ENCODE measurements around the gene SKIDA1.
A peak's percentile ranks its signal among the peaks of the same experiment; 100 is the strongest.

SKIDA1 gene

DNA sequence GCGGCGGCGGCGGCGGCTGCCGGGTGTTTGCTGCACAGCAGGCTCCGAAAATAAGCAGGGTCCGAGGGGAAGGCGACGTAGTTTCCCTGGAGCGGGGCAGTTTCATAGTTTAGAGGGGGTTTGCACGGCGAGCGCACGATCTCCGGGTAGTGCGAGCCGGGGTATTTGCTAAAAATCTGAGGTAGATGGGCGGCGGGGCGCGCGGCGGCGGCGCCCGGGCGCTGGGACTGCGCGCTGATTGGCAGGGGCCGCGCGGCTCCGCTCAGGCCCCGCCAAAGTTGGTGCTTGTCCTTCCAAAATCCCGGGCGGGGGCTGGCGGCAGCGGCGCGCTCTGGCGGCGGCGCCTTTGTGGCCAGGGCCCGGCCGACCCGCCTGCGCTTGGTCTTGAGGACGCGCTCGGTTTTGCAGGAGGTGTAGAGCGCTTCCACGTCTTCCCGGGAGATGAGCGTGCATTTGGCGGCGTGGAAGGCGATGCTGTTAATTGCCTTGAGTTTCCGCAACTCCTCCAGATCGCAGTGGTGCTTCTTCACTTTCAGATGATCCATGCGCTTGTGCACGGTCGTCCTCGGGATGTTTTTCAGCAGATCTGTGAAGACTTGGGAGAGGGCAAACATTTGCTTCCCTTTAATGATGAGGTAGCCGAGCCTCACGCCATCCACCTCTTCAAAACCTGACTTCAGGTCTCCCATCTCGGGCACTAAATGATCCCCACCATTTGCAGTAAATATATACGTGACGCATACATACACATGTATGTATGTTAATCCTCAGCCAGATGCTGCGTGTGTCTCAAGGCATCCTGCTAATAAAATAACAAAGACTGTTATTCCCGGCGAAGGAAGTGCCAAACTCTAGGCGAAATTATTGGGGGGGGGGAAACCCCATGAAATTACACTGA, 8.1 kb downstream of the SKIDA1 start:
- DNase-seq (ENCODE audit: insufficient read length, low spot score) (no peak), FAIRE-seq (peak; percentile 35)

DNA sequence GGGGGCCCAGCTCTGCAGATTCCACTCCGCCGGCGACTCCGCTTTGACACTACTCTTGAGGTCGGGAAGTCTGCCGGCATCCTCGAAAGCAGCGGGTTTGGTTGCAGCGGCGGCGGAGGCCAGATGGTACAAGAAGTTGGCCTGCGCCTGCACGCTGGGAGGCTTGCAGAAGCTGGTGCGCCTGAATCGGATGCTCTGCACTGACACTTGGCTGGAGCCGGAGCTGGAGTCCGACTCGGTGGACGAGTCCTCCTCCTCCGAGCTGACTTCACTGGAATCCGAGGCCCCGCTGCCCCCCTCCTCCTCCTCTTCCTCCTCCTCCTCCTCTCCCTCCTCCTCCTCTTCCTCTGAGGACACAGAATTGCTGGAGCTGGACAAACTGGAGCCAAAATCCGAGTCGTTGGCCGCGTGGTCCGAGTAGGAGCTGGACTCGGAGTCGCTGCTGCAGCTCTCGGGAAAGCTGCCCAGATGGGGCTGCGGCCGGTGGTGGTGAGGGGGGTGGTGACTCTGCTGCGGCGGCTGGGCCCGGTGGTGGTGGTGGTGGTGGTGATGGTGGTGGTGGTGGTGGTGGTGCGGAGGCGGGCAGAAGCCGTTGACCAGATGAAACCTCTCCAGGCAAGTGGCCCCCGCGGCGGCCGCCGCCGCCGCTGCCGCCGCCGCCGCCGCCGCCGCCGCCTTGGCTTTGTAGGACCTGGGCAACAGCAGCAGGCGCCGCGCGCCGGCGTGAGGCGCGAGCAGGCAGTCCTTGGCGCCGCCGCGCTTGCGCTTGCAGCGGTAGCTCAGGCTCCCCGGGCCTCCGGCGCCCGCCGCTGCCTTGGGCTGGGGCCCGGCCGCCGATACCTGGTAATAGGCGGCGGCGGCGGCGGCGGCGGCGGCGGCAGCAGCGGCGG, 9.0 kb downstream of the SKIDA1 start:
- DNase-seq (ENCODE audit: insufficient read length, low spot score) (no peak), FAIRE-seq (no peak)

DNA sequence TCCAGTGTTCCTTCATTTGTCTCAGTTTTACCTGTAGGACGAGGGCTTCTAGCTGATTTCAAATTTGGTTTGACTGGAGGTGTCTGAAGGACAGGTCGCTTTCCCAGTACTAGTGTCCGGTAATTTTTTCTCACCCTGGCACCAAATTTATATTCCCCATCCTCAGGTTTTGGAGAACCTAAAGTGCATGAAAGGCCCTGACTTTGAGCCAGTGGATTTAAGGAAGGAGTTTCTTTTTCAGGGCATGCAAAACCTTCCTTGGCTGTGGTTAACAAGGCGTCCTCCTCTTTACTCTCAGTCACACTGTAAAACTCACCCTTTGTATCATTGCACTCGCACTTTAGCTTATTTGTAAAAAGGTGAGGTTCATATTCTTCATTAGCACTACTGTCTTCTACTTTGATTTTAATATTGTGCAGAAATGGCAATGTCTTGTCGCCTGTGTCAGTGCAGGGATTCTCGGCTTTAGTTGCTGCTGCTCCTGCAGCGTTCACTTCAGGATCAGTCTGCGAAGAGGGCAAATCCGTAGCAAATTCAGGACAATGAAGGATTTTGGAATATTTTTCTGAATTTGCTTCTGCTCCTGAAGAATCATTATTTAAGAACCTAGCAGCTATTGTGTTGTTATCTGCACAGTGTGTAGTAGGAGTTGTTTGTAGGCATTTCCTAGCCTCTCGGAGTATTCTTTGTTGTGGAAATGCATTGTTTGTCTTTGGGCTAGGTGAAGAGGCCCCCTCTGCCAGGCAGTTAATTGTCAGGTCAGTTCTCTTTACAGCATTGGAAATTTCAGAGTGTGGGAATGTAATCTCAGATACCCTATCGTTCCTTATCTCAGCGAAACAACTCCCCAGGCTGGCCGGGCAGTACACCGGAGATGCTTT, 9.9 kb downstream of the SKIDA1 start:
- FAIRE-seq (no peak), DNase-seq (ENCODE audit: insufficient read length, low spot score) (no peak)

DNA sequence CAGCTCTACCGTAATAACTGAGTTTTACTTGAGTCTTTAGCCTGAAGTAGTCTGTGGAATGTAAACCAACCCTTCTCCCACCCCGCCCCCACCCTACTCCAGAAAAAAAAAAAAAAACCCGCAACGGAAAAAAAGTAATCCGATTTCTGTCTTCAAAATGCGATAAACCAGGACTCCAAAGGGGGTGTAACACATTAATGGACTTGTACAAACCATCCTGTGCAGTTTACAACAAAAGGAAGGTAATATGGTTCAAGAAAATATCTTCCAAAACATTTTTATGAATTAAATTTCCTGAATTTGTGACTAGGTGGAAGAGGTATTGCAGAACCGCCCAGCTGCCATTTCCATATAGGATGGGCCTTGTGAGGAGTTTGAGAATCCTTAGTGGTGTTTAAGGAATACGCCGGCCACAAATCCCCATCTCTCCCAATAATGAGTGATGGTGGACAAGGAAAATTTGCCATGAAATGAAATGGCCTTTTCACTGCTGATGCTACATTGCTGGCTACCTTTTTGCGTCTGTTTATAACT, 10.6 kb downstream of the SKIDA1 start:
- DNase-seq (ENCODE audit: insufficient read length, low spot score) (no peak), FAIRE-seq (no peak)

DNA sequence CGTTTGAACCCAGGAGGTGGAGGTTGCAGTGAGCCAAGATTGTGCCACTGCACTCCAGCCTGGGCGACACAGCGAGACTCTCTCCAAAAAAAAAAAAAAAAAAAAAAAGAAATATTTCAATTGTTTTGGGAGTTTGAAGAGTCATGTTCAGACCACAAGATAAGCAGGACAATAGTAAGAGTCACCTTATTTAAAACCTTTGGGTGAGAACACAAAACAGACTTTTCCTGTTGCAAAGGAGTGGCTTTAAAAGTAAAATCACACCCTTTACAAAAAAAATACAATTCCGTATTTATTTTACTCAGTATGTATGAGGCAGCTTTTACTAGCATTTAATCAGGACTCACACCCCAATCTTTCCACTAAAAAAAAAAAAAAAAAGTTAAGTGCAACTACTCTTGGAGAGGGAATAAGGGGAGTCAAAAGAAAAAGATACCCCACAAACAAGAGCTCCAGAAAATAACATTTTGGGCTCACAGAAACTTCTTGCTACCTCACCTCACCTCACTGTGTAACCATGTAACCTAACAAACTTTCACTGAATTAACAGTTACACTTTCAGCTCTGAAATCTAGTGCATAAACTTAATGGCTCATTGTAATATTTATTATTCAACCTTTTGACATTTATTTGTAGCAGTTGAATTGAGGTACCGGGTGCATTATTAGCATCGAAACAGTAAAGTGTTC, 11.2 kb downstream of the SKIDA1 start:
- DNase-seq (ENCODE audit: insufficient read length, low spot score) (no peak), FAIRE-seq (no peak)

DNA sequence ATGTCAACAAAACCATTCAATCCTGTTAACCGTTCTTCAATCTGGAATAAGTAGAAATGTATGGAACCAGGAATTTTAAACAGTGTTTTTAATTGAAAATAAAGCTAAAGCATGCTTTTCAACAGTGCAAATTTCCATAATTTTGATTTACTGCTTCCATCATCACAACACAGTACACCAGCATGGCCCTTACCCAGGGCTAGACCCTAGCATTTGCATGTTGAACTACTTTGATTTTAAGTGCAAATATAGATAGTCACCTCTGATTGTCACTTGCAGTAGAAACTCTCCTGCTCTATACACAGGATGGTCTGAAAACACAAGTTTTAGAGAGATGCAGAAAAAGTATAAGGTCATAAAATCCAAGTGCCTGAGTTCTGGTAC, 12.1 kb downstream of the SKIDA1 start:
- DNase-seq (ENCODE audit: insufficient read length, low spot score) (no peak), FAIRE-seq (no peak)

DNA sequence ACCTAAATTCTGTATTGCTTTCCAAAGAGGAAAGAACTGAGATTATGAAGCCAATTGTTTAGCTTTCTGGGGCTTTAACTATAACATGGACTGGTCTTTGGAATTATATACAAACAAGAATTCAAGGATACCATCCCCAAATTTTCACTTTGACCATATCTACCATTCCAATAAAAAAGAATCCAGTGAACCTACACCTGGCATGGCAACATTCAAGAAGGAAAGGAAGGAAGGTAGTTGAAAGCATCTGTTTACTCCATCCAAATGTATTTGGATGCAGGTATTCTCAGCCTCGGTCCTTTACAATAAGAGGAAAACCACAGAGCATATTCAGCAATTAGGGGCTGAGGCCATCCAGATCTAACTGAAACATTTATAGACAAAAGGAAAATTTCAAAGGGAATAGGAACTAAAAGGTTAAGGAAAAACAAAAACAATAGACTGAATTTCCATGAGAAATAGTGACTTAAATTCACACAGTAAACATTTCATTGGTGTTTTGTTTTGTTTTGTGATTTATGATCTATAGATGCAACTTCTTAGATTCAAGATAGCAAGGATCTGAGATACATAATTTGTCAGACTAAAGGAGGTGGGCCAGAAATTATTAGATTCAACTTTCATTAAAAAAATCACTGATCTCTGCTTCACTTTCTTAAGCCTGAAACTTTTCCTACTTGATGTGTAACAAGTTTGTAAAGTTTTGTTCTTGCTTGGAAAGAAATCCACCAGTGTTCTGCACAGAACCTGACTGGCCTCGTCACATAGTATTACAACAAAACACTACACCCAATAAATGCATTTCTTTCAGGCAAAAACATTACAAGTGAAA, 12.7 kb downstream of the SKIDA1 start:
- FAIRE-seq: no peak
- DNase-seq (ENCODE audit: insufficient read length, low spot score): no peak

DNA sequence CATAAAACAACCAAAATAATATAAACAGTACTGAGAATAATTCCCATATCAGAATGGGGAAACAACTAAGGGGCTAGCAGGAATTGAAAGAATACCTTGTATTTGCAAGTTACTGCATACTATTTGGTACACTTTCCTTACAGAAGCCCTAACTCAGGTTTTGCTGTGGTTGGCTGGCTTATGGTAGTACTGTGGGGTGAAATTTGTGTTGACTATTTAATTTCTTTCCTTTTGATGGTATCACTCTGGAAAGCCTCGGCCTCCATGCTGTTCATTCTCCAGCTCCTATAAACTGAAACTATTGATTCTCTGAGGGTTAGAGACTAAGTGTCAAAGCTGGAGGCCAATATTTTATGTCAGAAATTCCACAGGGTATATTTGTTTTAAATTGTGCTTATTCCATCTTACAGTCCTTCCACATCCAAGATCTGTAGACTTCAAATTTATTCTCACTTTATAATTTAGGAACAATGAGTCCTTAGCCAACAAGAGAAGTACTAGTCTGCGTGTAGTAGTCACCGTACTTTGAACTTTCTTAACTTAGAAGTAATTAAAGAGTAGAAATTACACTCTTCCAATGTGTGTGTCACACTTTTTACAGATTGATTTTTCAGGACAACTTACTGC, 13.4 kb downstream of the SKIDA1 start:
- FAIRE-seq: no peak
- DNase-seq (ENCODE audit: insufficient read length, low spot score): no peak

DNA sequence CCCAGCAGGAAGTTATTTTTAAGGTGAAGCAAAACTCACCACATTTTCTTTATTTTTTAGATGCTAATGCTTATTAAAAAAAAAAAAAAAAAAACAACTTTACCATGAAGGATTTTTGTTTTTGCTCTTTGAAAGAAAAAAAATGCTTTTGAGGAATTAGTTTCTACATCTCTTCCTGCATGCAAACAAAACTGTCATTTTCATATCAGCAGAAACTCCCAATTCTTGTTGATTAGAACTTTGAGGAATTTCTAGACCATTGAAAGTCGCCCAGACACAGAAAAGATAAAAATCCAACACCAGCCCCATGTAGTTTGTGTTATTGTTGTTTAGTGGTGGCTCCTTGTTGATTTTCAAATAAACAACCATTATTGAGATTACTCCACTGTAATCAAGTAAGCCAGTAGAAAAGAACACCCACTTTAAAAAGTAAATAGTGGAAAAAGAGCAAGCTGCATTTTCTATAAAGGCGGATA, 14.3 kb downstream of the SKIDA1 start:
- DNase-seq (ENCODE audit: insufficient read length, low spot score) (no peak), FAIRE-seq (no peak)

DNA sequence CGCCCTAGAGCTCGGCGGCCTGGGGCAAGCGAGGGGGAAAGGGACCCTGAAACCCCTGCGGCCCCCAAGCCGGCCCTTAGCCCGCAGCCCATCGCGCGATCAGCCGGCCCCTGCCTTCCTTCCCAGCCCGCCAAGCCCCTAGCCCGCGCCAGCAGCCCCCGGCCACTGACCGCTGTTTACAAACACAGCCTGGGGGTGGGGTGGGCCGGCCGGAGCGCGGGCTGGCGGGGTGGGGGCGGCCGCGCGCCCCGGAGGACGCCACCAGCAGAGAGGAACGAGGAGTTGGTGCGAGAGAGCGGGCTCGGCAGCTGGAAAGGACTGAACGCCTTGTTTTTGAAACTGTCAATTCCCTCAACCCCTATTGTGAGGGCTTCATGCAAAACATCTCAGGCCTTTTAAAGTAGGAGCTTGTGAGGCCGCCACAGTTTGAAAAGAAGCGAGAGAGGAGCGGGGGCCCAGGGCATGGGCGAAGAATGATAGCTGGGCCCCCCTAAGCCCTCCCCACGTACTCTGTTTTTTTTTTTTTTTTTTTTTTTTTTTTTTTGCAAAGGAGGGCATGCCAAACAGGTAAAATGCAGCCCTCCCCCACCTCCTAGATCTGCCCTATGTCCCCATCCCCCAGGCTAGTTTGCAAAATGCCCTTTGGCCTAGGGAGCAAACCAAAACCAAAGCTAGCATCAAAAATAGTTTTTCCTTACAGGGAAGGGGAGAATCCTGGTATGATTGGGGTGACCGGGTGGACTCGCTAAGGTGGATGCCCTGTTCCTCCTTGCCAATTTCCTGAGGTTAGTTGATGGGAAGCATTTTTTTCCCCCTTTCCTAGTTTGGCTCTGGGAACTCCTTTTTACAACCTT, 15.0 kb downstream of the SKIDA1 start:
- FAIRE-seq: no peak
- no peak for DNase-seq (ENCODE audit: insufficient read length, low spot score)

DNA sequence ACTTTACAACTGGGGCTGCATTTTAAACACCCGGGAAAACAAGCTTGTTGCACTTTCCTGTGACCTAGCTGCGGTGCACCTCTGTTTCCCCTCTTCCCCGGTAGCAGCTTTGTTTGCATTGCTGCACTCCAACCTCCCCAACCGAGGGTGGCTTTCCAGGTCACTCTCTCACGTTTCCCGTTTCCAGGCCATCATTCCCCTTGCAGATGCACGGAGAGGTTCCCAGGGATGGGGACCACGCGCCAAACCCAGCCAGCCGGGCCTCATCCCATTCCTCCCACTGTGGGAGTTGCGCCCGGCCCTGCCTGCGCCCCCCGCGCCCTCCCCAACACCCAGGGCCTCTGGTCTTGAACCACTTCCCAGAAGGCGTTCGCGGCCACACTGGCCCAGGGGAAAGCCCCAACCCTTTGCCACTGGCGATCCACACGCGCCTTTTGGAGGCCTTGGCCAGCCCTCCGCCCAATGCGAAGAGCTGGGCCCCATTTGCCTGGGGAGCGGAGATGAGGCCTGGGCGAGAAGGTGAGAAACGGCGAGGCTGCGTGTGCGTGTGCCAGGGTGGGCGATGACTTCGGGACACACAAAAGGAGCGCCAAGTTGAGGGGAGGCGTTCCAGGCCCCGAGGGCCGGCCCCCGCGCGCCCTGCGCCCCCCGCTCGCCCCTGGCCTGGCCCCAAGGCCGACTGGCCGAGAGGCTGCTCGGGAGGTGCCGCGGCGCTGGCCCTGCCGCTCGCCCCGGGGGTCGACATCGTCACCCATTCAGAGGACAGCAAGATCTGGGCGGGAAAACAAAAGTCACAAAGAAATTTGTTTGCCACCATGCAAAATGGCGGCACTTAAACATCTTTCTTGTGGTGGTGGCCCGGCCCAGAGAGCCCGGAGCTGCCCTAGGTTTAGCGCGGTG, 15.9 kb downstream of the SKIDA1 start:
- FAIRE-seq (no peak), DNase-seq (ENCODE audit: insufficient read length, low spot score) (no peak)

DNA sequence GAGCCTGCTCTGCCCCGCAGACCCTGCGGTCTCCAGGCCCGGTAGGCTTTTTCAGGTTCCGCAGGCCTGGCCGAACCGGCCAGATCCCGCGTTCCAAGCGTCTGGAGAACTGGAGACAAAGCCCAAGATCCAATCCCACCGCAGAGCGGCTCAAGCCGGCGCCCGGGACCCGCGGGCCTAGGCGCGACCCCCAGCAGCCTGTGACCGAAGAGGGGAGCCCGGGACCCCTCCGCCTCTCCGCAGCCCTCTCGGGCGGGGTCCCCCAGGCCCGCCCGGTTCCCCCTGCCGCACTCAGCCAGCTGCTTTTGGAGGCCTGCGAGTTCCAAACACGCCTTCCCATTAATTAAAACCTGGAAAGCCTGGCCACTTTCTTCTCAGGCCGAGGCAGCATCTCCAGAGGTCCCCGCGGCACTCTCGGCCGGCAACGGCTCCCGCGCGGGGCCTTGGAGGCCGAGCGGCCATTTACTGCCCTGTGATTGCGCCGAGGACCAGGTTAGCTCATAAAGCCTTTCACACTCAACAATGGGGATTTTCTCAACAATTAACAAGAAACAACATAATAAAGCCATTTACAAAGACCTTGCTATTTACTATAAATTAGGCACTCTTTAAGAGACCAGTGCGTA, 16.7 kb downstream of the SKIDA1 start:
- FAIRE-seq (no peak), DNase-seq (ENCODE audit: insufficient read length, low spot score) (no peak)

DNA sequence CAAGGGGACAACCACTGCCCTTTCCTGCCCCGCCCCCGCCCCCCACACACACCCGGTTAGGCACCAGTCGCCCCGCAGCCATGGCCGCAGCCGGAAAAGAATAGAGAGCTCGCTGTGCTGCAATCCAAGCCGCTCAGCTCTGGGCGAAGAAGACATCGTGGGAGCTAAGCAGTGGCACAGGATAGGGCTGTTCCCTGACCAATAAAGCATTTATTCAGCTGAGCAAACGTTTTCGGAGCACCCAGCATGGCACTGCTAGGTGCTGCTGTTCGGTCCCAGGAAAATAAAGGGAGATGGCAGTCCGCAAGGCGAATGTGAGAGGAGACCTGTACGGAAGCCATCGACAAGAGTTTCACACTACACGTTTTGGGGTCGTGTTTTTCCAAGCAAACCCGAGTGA, 18.3 kb downstream of the SKIDA1 start:
- FAIRE-seq: no peak

DNA sequence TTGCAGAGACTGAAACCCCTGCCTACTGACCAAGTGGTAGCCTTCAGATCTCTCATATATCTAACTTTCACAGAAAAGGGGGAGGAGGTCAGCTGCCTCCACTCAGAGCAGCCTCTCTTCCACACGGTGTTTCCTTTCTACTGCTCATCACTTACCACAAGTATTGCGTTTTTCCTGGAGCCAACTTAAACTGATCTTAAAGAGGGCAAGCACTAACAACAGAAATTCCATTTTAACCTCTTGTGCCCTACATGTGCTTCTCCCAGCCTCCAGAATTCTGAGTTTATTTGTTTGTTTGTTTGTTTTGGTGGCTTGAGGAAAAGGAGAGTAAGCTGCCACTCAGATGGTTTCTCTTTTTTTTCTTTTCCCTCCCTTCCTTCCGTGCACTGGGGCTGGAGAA, 19.1 kb downstream of the SKIDA1 start:
- DNase-seq (ENCODE audit: insufficient read length, low spot score) (no peak), FAIRE-seq (no peak)

More for the DNA sequence above, 18.3 kb downstream of the SKIDA1 start:
- DNase-seq (ENCODE audit: insufficient read length, low spot score): no peak

DNA sequence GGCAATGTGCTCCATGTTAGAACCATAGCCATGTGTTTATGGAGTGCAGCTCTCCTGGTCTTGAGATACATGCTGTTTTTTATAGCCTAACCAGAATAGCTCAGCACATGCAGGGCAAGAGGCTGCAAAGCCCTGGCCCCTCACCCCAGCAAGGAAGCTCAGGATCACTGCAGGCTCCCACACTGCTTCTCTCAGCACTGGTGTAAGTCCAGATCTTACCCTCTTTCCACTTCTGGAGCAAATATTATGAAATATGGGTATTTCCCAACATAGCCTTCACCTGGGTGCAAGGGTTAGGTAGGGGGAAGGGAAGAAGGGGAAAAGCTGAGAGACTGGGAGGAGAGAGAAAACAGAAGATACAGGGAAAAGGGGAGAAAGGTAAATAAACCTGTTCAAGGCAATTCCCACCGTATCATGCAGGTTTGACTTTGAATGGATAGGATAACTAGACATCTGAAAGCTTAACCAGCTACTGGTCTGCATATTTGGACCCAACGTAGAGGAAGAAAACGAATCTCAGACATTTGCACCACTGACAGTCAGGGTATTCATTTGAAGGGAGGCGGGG, 19.7 kb downstream of the SKIDA1 start:
- DNase-seq (ENCODE audit: insufficient read length, low spot score): no peak
- FAIRE-seq: no peak

DNA sequence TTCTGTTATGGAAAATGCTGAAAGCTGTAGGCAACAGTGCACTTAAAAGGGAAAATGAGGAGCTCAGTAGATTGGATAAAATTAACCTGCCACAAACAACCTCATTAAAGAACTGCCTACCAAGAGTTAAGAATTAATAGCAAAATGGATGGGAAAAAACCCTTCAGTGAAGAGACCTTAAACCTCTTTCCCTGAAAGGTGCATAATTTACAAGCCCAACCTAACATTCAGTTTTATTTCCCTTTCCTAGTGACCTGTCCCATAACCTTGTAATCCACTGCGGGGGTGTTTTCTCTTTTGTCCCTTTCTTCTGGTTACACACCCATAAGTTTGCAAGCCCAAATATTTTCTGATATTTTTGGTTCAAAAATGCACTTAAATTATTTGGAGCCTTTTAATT, 21.9 kb downstream of the SKIDA1 start:
- DNase-seq (ENCODE audit: insufficient read length, low spot score) (no peak), FAIRE-seq (no peak)

All from GM19239 (cell line).